Right lobe of liver (tissue), 6 donors: ENCODE data around the gene SULT1C3. TPM values are rescaled to one million over a fixed set of nuclear protein-coding genes. Genes with fewer than 3 reads are reported as not detected.

Source experiments
- ATAC-seq, 4 donors: fragments of 200-7000 bp; cut with Tn5 transposase; one replicate each; pipeline ENCODE4 v1.9.1; 2020; ENCODE audit warnings: mild to moderate bottlenecking in 4 of 4, moderate library complexity in 4 of 4
- DNase-seq, 3 donors: peaks; one replicate each; pipeline ENCODE4 v3.0.0-alpha.2; 2020
- H3K27ac ChIP-seq, 3 donors: fragments of 200-600 bp; one replicate each; pipeline ENCODE4 v1.8.0; 2022
- H3K27me3 ChIP-seq, 2 donors: fragments of 200-600 bp; one replicate each; pipeline ENCODE4 v1.8.0; 2022
- H3K36me3 ChIP-seq, 4 donors: fragments of 200-600 bp; sonication (generic) in 1 of 4; one replicate each; pipeline versions ENCODE4 v1.5.1 to v1.8.0; 2017 to 2022; ENCODE audit warnings: control low read depth in 1 of 4
- H3K4me1 ChIP-seq, 4 donors: fragments of 200-600 bp; sonication (generic) in 1 of 4; one replicate each; pipeline versions ENCODE4 v1.5.1 to v1.8.0; 2017 to 2022; ENCODE audit warnings: control low read depth in 1 of 4
- H3K4me3 ChIP-seq, 3 donors: fragments of 200-600 bp; one replicate each; pipeline ENCODE4 v1.8.0; 2022
- H3K9me3 ChIP-seq, 4 donors: fragments of 200-600 bp; sonication (generic) in 1 of 4; one replicate each; pipeline versions ENCODE4 v1.5.1 to v1.8.0; 2017 to 2022; ENCODE audit warnings: control low read depth in 1 of 4
- CTCF ChIP-seq, 4 donors: fragments of 200-600 bp in 3 of 4; fragments of 450-650 bp in 1 of 4; IDR thresholded peaks; one replicate each; pipeline versions ENCODE4 v1.5.1 to v1.8.0; 2016 to 2022; ENCODE audit warnings: antibody characterized with exemption in 4 of 4, mild to moderate bottlenecking in 2 of 4
- POLR2A ChIP-seq: fragments of 450-650 bp; IDR thresholded peaks from one replicate; pipeline ENCODE4 v1.6.1; 2017; ENCODE audit warnings: antibody characterized with exemption, mild to moderate bottlenecking
- WGBS: methylation state at CpG from one replicate; pipeline ENCODE4 v1.1.6; 2018; ENCODE audit warnings: low coverage, low lambda C conversion rate; ENCODE audit not compliant: insufficient coverage; ENCODE audit errors: missing lambda C conversion rate; 5-methylcytosine and 5-hydroxymethylcytosine counted together
- intact Hi-C, 2 donors: fragments of 100-400 bp; cut with DNase I; formaldehyde crosslinking; loops; one replicate each; pipeline versions ENCODE4 v1.11.2 to v1.14.1; 2022
- total RNA-seq, 6 experiments: library from RNA; depleted of rRNA in 2 of 6; stranded (reverse); fragments of >200 nt in 2 of 6; fragmentation: NEBNext Ultra II Directional in 3 of 6; extraction: Animal tissue kit (Norgen Biotek cat#: 25700) in 3 of 6; gene quantifications; one replicate each; pipeline versions ENCODE4 v1.1.0 to v1.2.4, GENCODE V29; 2016 to 2023
- donor health status: DM: no; HTN: yes; CAD: no.
- donor health status: DM: no; HTN: no; CAD: no.
- donor health status: DM: no; HTN: no; CAD: no.
- donor health status: DM: no; HTN: yes; CAD: no.
- donor health status: DM: no; HTN: yes; CAD: no.

Gene SULT1C3
- total RNA-seq, 6 experiments from 2014 or later = not detected

GRCh38 chr2:108224022-108224421 is 15.7 kb upstream of the SULT1C3 start:
- no peaks in the 10 kb centered on the region for H3K4me1 ChIP-seq
- intact Hi-C loops = no loop called here
- H3K9me3 ChIP-seq = peaks cover 0 to 7% (median 0%) of the 10 kb centered on the region in 4 donors
- H3K4me3 ChIP-seq = no peak overlapping the region
- H3K36me3 ChIP-seq = no peaks in the 10 kb centered on the region
- WGBS = 100% methylated on average over 1 of the region's 1 CpG
- H3K27ac ChIP-seq = no peak overlapping the region
- TF ChIP-seq POLR2A (no peak), CTCF (IDR thresholded peaks at IDR 0.05) (no peak)
- DNase-seq = no peak
- no peak for ATAC-seq
- H3K27me3 ChIP-seq = no peaks in the 10 kb centered on the region

DNA sequence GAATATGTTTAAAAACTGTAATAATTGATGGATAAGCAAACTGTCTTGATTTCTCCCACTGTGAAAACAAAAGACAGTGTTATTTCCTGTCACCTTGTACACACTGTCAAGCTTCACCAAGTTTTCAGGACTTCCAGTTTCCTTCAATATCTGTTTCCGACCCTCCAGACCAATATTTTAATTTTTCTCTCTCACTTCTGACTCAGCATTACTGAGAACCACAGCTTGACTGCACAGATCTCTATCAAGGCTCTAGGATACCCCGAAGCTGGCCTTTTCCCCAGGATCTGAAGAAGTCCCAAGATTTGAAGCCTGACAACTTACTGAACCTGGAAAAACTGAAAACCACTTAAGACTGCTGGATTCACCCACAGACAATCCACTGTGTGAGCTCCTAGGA is 13.2 kb upstream of the SULT1C3 start:
- Histone ChIP-seq H3K4me3 (no peak overlapping the region), H3K4me1 (no peaks in the 10 kb centered on the region), H3K27ac (no peak overlapping the region), H3K9me3 (peaks cover 0 to 7% (median 0%) of the 10 kb centered on the region in 4 donors), H3K27me3 (no peaks in the 10 kb centered on the region), H3K36me3 (no peaks in the 10 kb centered on the region)
- no peak for TF ChIP-seq POLR2A
- TF ChIP-seq CTCF (IDR thresholded peaks at IDR 0.05) = no peak
- DNase-seq = no peak
- WGBS = 26% methylated on average over 2 of the region's 2 CpGs
- no peak for ATAC-seq
- intact Hi-C loops = no loop called here

GRCh38 chr2:108228006-108228405 is 11.8 kb upstream of the SULT1C3 start:
- intact Hi-C loops = no loop called here
- H3K9me3 ChIP-seq = peaks cover 0 to 5% (median 0%) of the 10 kb centered on the region in 4 donors
- H3K36me3 ChIP-seq = no peaks in the 10 kb centered on the region
- no peak overlapping the region for H3K4me3 ChIP-seq
- no peak for DNase-seq
- WGBS = 68% methylated on average over 4 of the region's 4 CpGs
- TF ChIP-seq POLR2A (no peak), CTCF (IDR thresholded peaks at IDR 0.05) (no peak)
- ATAC-seq = no peak
- no peak overlapping the region for H3K27ac ChIP-seq
- H3K4me1 ChIP-seq = no peaks in the 10 kb centered on the region
- no peaks in the 10 kb centered on the region for H3K27me3 ChIP-seq

DNA sequence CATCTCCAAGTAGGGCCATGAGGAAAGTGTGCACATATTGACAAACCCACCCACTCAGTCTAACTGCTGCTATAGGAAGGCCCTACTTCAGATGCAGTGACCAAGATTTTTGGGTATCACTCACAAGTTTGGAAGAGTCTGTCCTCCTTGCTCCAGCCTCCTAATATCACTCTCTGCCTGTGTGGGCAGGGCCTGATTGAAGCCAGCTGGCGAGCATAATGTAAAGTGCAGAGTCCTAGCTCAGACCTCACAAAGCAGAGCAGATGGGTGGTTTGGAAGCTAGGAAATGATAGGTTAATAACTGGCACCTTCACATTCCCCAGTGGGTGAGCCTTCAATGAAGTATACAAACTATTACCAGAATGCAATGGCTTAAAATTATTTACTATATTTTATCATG is 11.2 kb upstream of the SULT1C3 start:
- no peaks in the 10 kb centered on the region for H3K36me3 ChIP-seq
- ATAC-seq (no peak), DNase-seq (no peak)
- intact Hi-C loops = no loop called here
- no peaks in the 10 kb centered on the region for H3K4me1 ChIP-seq
- TF ChIP-seq POLR2A (no peak), CTCF (IDR thresholded peaks at IDR 0.05) (no peak)
- no peak overlapping the region for H3K27ac ChIP-seq
- H3K27me3 ChIP-seq = no peaks in the 10 kb centered on the region
- H3K4me3 ChIP-seq = no peak overlapping the region
- 67% methylated on average over 1 of the region's 1 CpG for WGBS
- H3K9me3 ChIP-seq = peaks cover 0 to under 1% (median 0%) of the 10 kb centered on the region in 4 donors

GRCh38 chr2:108229875-108230274 is 9.9 kb upstream of the SULT1C3 start:
- H3K4me3 ChIP-seq = no peak overlapping the region
- intact Hi-C loops = no loop called here
- WGBS = 71% methylated on average over 1 of the region's 2 CpGs
- H3K9me3 ChIP-seq = no peaks in the 10 kb centered on the region
- ATAC-seq = no peak
- no peak overlapping the region for H3K27ac ChIP-seq
- no peaks in the 10 kb centered on the region for H3K4me1 ChIP-seq
- no peaks in the 10 kb centered on the region for H3K27me3 ChIP-seq
- TF ChIP-seq POLR2A (no peak), CTCF (IDR thresholded peaks at IDR 0.05) (no peak)
- no peaks in the 10 kb centered on the region for H3K36me3 ChIP-seq
- no peak for DNase-seq
